Measurements from ENCODE around the gene TCF21. TPM values are rescaled to one million over a fixed set of nuclear protein-coding genes. Genes with fewer than 3 reads are reported as not detected.
"Not testable (repeated sequence)": the region's sequence is repeated elsewhere in the genome, so short reads cannot be mapped to it uniquely, and the experiment has no call there.

The TCF21 gene
- total RNA-seq, 1 donor from 2014 or later, result 5.0 TPM

DNA sequence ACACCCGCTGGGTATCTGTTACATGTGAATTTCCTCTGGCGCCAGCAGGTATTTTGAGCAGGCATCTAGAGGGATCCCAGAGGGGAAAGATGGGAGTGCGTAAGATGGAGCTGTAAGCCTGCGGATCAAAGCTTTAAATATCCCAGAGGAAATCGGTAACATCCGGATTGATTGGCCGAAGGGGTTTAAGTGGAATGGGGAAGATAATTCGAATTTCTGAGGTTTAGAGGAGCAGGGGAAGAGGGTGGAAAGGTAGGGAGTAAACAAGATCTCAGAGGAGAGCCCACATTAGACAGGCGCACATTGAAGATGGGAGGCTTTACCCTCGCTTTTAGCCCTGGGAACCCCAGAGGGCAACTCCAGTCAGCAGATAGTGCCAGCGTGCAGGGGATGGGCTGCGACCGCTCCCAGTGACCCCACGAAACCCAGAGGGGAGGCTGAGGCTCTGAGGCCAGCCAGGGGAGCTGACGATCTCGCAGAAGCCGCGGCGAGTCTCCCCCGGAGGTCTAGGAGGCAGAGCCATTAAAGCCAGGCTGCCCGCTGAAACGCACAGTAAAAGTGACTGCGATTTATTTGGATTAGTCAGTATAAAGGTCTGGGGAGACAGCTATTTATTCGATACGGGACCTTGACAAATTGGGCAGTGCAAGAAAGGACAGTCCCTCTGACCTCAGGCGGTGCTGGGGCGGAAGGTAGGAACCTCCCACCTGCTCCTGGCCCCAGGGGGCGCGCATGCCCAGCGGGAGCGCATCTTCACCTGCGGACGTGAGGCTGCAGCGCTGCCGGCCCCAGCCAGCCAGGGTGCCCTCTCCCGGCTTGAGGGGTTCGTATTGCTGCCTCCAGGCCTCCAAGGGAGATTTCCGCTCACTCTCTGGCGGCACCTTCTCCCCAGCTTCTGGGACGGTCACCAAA, 34.3 kb upstream of the TCF21 start:
- peak overlapping the region; percentile 61 for H3K4me3 Mint-ChIP-seq
- H3K4me1 Mint-ChIP-seq, result peaks cover 22% of the 10 kb centered on the region
- peaks cover 11% of the 10 kb centered on the region for H3K9me3 Mint-ChIP-seq
- peak in 1 of 2 experiments; percentile 43 for DNase-seq (ENCODE audit: low spot score in 2 of 2, unreplicated experiment in 2 of 2)
- no peak overlapping the region for H3K27ac Mint-ChIP-seq
- no peaks in the 10 kb centered on the region for H3K36me3 Mint-ChIP-seq
- H3K27me3 Mint-ChIP-seq (ENCODE audit: low read depth), result peaks cover 73% of the 10 kb centered on the region
- TF ChIP-seq, protein P1, sequence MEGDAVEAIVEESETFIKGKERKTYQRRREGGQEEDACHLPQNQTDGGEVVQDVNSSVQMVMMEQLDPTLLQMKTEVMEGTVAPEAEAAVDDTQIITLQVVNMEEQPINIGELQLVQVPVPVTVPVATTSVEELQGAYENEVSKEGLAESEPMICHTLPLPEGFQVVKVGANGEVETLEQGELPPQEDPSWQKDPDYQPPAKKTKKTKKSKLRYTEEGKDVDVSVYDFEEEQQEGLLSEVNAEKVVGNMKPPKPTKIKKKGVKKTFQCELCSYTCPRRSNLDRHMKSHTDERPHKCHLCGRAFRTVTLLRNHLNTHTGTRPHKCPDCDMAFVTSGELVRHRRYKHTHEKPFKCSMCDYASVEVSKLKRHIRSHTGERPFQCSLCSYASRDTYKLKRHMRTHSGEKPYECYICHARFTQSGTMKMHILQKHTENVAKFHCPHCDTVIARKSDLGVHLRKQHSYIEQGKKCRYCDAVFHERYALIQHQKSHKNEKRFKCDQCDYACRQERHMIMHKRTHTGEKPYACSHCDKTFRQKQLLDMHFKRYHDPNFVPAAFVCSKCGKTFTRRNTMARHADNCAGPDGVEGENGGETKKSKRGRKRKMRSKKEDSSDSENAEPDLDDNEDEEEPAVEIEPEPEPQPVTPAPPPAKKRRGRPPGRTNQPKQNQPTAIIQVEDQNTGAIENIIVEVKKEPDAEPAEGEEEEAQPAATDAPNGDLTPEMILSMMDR (IDR thresholded peaks at IDR 0.05; ENCODE audit: unreplicated experiment), result no peak

- no peak overlapping the region for H3K27ac Mint-ChIP-seq
- H3K27me3 Mint-ChIP-seq (ENCODE audit: low read depth), result peaks cover 68% of the 10 kb centered on the region
These were observed 33.5 kb upstream of the TCF21 start for GRCh38 chr6:133855276-133855990.

GRCh38 chr6:133855991-133856370, 32.9 kb upstream of the TCF21 start:
- H3K4me1 Mint-ChIP-seq, result peaks cover 22% of the 10 kb centered on the region
- H3K4me3 Mint-ChIP-seq, result no peak overlapping the region
- no peak overlapping the region for H3K27ac Mint-ChIP-seq
- H3K27me3 Mint-ChIP-seq (ENCODE audit: low read depth), result peaks cover 64% of the 10 kb centered on the region
- TF ChIP-seq, protein P1 (IDR thresholded peaks at IDR 0.05; ENCODE audit: unreplicated experiment), result no peak
- no peak for DNase-seq (ENCODE audit: low spot score in 2 of 2, unreplicated experiment in 2 of 2)
- peaks cover 19% of the 10 kb centered on the region for H3K9me3 Mint-ChIP-seq
- H3K36me3 Mint-ChIP-seq, result no peaks in the 10 kb centered on the region

More at GRCh38 chr6:133855276-133855990, 33.5 kb upstream of the TCF21 start:
- DNase-seq (ENCODE audit: low spot score in 2 of 2, unreplicated experiment in 2 of 2), result no peak
- Mint-ChIP-seq H3K4me1 (peaks cover 22% of the 10 kb centered on the region), H3K36me3 (no peaks in the 10 kb centered on the region), H3K9me3 (peaks cover 14% of the 10 kb centered on the region), H3K4me3 (peak overlapping the region; percentile 61)
- TF ChIP-seq, protein P1 (IDR thresholded peaks at IDR 0.05; ENCODE audit: unreplicated experiment), result no peak

GRCh38 chr6:133856911-133857310, 32.0 kb upstream of the TCF21 start:
- no peak overlapping the region for H3K27ac Mint-ChIP-seq
- TF ChIP-seq, protein P1 (IDR thresholded peaks at IDR 0.05; ENCODE audit: unreplicated experiment), result no peak
- no peak for DNase-seq (ENCODE audit: low spot score in 2 of 2, unreplicated experiment in 2 of 2)
- peaks cover 22% of the 10 kb centered on the region for H3K4me1 Mint-ChIP-seq
- peaks cover 61% of the 10 kb centered on the region for H3K27me3 Mint-ChIP-seq (ENCODE audit: low read depth)
- H3K36me3 Mint-ChIP-seq, result no peaks in the 10 kb centered on the region
- peaks cover 23% of the 10 kb centered on the region for H3K9me3 Mint-ChIP-seq
- no peak overlapping the region for H3K4me3 Mint-ChIP-seq

- Mint-ChIP-seq H3K4me1 (peaks cover 22% of the 10 kb centered on the region), H3K27me3 (ENCODE audit: low read depth) (peaks cover 54% of the 10 kb centered on the region), H3K4me3 (no peak overlapping the region), H3K9me3 (peaks cover 31% of the 10 kb centered on the region), H3K36me3 (no peaks in the 10 kb centered on the region), H3K27ac (no peak overlapping the region)
- no peak for DNase-seq (ENCODE audit: low spot score in 2 of 2, unreplicated experiment in 2 of 2)
- TF ChIP-seq, protein P1 (IDR thresholded peaks at IDR 0.05; ENCODE audit: unreplicated experiment), result no peak
These were observed 31.2 kb upstream of the TCF21 start for GRCh38 chr6:133857696-133858095.

- DNase-seq (ENCODE audit: low spot score in 2 of 2, unreplicated experiment in 2 of 2); H3K36me3 Mint-ChIP-seq; H3K4me3 Mint-ChIP-seq; H3K4me1 Mint-ChIP-seq; H3K27ac Mint-ChIP-seq: not testable (repeated sequence)
- Mint-ChIP-seq H3K27me3 (ENCODE audit: low read depth) (peaks cover 25% of the 10 kb centered on the region), H3K9me3 (peaks cover 53% of the 10 kb centered on the region)
These were observed 27.6 kb upstream of the TCF21 start for GRCh38 chr6:133861337-133861736.

All from mesothelial cell of epicardium (in vitro differentiated cells).